Measurements from ENCODE around the gene IKZF2. TPM values are rescaled to one million over a fixed set of nuclear protein-coding genes. Genes with fewer than 3 reads are reported as not detected.

The IKZF2 gene
- total and polyA plus RNA-seq, 2 donors (not counting 3 experiments of a cell fraction or from before 2014, with no cell fraction given): 0.08 to 0.46 TPM

DNA sequence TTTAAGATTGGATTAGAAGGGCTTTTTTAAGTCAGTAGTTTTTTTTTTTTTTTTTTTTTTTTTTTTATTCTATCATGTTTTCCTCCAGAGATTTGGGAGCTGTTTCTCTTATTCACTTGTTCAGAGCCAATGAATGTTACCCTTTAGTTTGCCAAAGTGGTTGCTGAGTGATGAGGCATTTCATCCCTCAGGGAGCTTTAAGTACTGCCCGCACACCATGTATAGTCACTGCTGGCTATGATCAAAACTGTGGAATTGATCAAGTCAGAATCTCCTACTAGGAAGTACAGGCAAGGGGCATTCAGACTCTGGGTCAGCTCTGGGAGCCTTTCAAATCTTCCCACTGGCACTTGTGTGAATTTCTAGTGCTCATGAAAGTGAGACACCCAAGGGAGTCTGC, 201.6 kb downstream of the IKZF2 start:
- Histone ChIP-seq H3K36me3 (ENCODE audit: control insufficient read depth in 2 of 2, extremely low read depth in 1 of 2, insufficient read depth in 2 of 2, low read length in 2 of 2) (no peaks in the 10 kb centered on the region), H3K27me3 (ENCODE audit: control insufficient read depth in 2 of 2, insufficient read depth in 2 of 2, low read length in 2 of 2) (no peaks in the 10 kb centered on the region), H3K79me2 (ENCODE audit: control insufficient read depth, insufficient read depth, low read length) (no peaks in the 10 kb centered on the region), H3K27ac (ENCODE audit: insufficient read depth, low read depth, low read length) (no peak overlapping the region), H3K4me1 (ENCODE audit: control insufficient read depth, extremely low read depth, insufficient read depth, low read length) (no peaks in the 10 kb centered on the region), H3K4me2 (ENCODE audit: insufficient read depth, low read length) (no peak overlapping the region), H3K9me3 (replicated peaks; ENCODE audit: control insufficient read depth, insufficient read depth, low read length) (no peaks in the 10 kb centered on the region), H3K9ac (replicated peaks; ENCODE audit: extremely low read depth, insufficient read depth, low read length) (no peak overlapping the region), H3K4me3 (replicated peaks in 1 of 3; ENCODE audit: insufficient read depth in 1 of 3, low read depth in 1 of 3, low read length in 3 of 3) (no peak overlapping the region), H4K20me1 (replicated peaks; ENCODE audit: control insufficient read depth, extremely low read depth, insufficient read depth, low read length) (no peaks in the 10 kb centered on the region), H2AFZ (ENCODE audit: low read depth, low read length) (no peak overlapping the region), H3K9me1 (replicated peaks; ENCODE audit: control insufficient read depth, extremely low read depth, insufficient read depth, low read length) (no peaks in the 10 kb centered on the region)
- TF ChIP-seq POLR2AphosphoS5 (IDR thresholded peaks at IDR 0.05; ENCODE audit: insufficient read depth, low read depth, low read length) (no peak), GATA2 (IDR thresholded peaks at IDR 0.05; ENCODE audit: insufficient read depth, insufficient read length, low read depth, low read length) (no peak), EZH2 (IDR thresholded peaks at IDR 0.05; ENCODE audit: borderline replicate concordance, low read depth, low read length, severe bottlenecking) (no peak), MAX (IDR thresholded peaks at IDR 0.05; ENCODE audit: insufficient read depth, insufficient read length) (no peak), FOS (IDR thresholded peaks at IDR 0.05; ENCODE audit: borderline replicate concordance, insufficient read depth, low read length) (no peak), JUN (IDR thresholded peaks at IDR 0.05; ENCODE audit: borderline replicate concordance, insufficient read depth, insufficient read length, low read depth) (no peak), MYC (IDR thresholded peaks at IDR 0.05; ENCODE audit: low read depth, low read length) (no peak), POLR2A (IDR thresholded peaks at IDR 0.05; ENCODE audit: low read depth, low read length) (no peak)
- TF ChIP-seq, protein P1, sequence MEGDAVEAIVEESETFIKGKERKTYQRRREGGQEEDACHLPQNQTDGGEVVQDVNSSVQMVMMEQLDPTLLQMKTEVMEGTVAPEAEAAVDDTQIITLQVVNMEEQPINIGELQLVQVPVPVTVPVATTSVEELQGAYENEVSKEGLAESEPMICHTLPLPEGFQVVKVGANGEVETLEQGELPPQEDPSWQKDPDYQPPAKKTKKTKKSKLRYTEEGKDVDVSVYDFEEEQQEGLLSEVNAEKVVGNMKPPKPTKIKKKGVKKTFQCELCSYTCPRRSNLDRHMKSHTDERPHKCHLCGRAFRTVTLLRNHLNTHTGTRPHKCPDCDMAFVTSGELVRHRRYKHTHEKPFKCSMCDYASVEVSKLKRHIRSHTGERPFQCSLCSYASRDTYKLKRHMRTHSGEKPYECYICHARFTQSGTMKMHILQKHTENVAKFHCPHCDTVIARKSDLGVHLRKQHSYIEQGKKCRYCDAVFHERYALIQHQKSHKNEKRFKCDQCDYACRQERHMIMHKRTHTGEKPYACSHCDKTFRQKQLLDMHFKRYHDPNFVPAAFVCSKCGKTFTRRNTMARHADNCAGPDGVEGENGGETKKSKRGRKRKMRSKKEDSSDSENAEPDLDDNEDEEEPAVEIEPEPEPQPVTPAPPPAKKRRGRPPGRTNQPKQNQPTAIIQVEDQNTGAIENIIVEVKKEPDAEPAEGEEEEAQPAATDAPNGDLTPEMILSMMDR (IDR thresholded peaks at IDR 0.05; ENCODE audit: extremely low read depth in 1 of 2, insufficient read depth in 1 of 2, low read depth in 1 of 2, low read length in 2 of 2): no peak
- no peak for DNase-seq (ENCODE audit: low read depth, low spot score)
- POLR2A ChIA-PET: no interaction called here
- no peak for FAIRE-seq
- intact Hi-C loops (cut with micrococcal nuclease): no loop called here
- dilution Hi-C loops (cut with MboI; ENCODE audit: extremely low pct_ligation_motif_present, low sequenced_read_pairs): no loop called here
- BruUV-seq (replicated peaks): no TSS peak
- CTCF ChIA-PET: interaction anchor here (0.6 to 0.7 kb wide), 3 partner anchors 8 to 16 kb away, joined by 3 to 6 read pairs (median 5); no protein-coding TSS in a partner anchor

Other genes starting within 250 kb of the IKZF2 start
- gene SPAG16, start 132.9 kb upstream of the IKZF2 start, total RNA-seq: 7.4 and 7.7 TPM in 2 replicates
- 2.4 and 4.0 TPM in 2 replicates for gene SPAG16, start 132.9 kb upstream of the IKZF2 start, polyA plus RNA-seq

Data from endothelial cell of umbilical vein (primary cell).